H1 (cell line): ENCODE measurements around the gene UNK. TPM values are rescaled to one million over a fixed set of nuclear protein-coding genes. Genes with fewer than 3 reads are reported as not detected.

Experiments
- CTCF ChIA-PET: fragments of 300-600 bp; sonication (Branson Sonifier 250); formaldehyde crosslinking; loops from one replicate; lab custom pipeline; 2021; ENCODE audit not compliant: partially characterized antibody; lab: Charles Lee
- POLR2A ChIA-PET: fragments of 300-600 bp; sonication (Branson Sonifier 250); formaldehyde crosslinking; loops from one replicate; lab custom pipeline; 2021; ENCODE audit warnings: inconsistent platforms; ENCODE audit not compliant: partially characterized antibody; lab: Charles Lee
- DNase-seq, 2 experiments: peaks; one replicate each; pipeline versions ENCODE4 v3.0.0 to v3.0.0-alpha.2; 2010 to 2022; ENCODE audit warnings: low spot score in 2 of 2, low read depth in 1 of 2, mixed read lengths in 1 of 2
- FAIRE-seq: peaks from 2 replicates; lab custom pipeline; 2011; peaks lifted over from hg19 to GRCh38; lab: Jason Lieb, UNC
- H2AFZ ChIP-seq: 2 replicates; pipeline ENCODE4 v1.8.1; 2012; ENCODE audit warnings: low read length, inconsistent platforms
- H2AK5ac ChIP-seq: 2 replicates; pipeline ENCODE4 v1.6.1; 2013; ENCODE audit warnings: low read depth, low read length
- H2BK120ac ChIP-seq: replicated peaks from 2 replicates; pipeline ENCODE3; 2013; ENCODE audit warnings: low read depth, low read length, inconsistent platforms
- H2BK12ac ChIP-seq: 2 replicates; pipeline ENCODE4 v1.6.1; 2013; ENCODE audit warnings: low read depth, low read length
- H2BK15ac ChIP-seq: 2 replicates; pipeline ENCODE4 v1.6.1; 2013; ENCODE audit warnings: low read length
- H2BK20ac ChIP-seq: 2 replicates; pipeline ENCODE4 v1.6.1; 2013; ENCODE audit warnings: low read length
- H2BK5ac ChIP-seq: 2 replicates; pipeline ENCODE4 v1.6.1; 2013; ENCODE audit warnings: low read depth, low read length
- H3K14ac ChIP-seq: 2 replicates; pipeline ENCODE4 v1.6.1; 2013; ENCODE audit warnings: inconsistent platforms; ENCODE audit not compliant: insufficient read length
- H3K18ac ChIP-seq: 2 replicates; pipeline ENCODE4 v1.6.1; 2013; ENCODE audit warnings: low read length; ENCODE audit errors: extremely low read depth
- H3K23ac ChIP-seq: 2 replicates; pipeline ENCODE4 v1.6.1; 2013; ENCODE audit warnings: inconsistent platforms; ENCODE audit not compliant: insufficient read length
- H3K23me2 ChIP-seq: 2 replicates; pipeline ENCODE4 v1.6.1; 2013; ENCODE audit warnings: low read depth, low read length
- H3K27ac ChIP-seq: 2 replicates; pipeline ENCODE4 v1.6.1; 2011; ENCODE audit warnings: low read depth, low read length, inconsistent platforms
- H3K27me3 ChIP-seq, 4 experiments: replicated peaks in 1 of 4; 1 replicate in 1 of 4; 2 replicates in 3 of 4; pipeline versions ENCODE4 v1.6.1 to v1.8.1; 2011 to 2013; ENCODE audit warnings: low read length in 3 of 4, mild to moderate bottlenecking in 3 of 4, inconsistent platforms in 2 of 4, mixed read lengths in 2 of 4, moderate library complexity in 1 of 4; ENCODE audit not compliant: control insufficient read depth in 3 of 4, insufficient read depth in 3 of 4; ENCODE audit errors: extremely low read depth in 1 of 4
- H3K36me3 ChIP-seq, 4 experiments: 2 replicates each; pipeline versions ENCODE4 v1.6.1 to v1.8.1; 2011 to 2013; ENCODE audit warnings: mild to moderate bottlenecking in 4 of 4, low read length in 3 of 4, moderate library complexity in 2 of 4, control low read depth in 1 of 4, inconsistent platforms in 1 of 4; ENCODE audit not compliant: insufficient read depth in 4 of 4, control insufficient read depth in 2 of 4
- H3K4ac ChIP-seq: replicated peaks from 2 replicates; pipeline ENCODE3; 2013; ENCODE audit warnings: low read length, low read depth, mixed read lengths, inconsistent platforms; ENCODE audit not compliant: insufficient read length
- H3K4me1 ChIP-seq, 4 experiments: replicated peaks in 1 of 4; 1 replicate in 1 of 4; 2 replicates in 3 of 4; pipeline versions ENCODE4 v1.6.1 to v1.8.1; 2011 to 2013; ENCODE audit warnings: low read length in 3 of 4, inconsistent platforms in 2 of 4, mixed read lengths in 1 of 4; ENCODE audit not compliant: insufficient read depth in 4 of 4, control insufficient read depth in 3 of 4
- H3K4me2 ChIP-seq, 2 experiments: 2 replicates each; pipeline versions ENCODE4 v1.6.1 to v1.8.1; 2011 to 2013; ENCODE audit warnings: low read depth in 2 of 2, low read length in 2 of 2, control low read depth in 1 of 2, inconsistent platforms in 1 of 2, mild to moderate bottlenecking in 1 of 2; ENCODE audit not compliant: insufficient read depth in 1 of 2
- H3K4me3 ChIP-seq, 4 experiments: fragments of 200-600, 300-600 bp in 1 of 4; sonication (generic), shearing (Covaris generic), sonication (Bioruptor Twin) in 1 of 4; 2 replicates each; pipeline versions ENCODE4 v1.5.1 to v1.8.1; 2011 to 2016; ENCODE audit warnings: low read length in 4 of 4, low read depth in 3 of 4, control low read depth in 2 of 4, inconsistent platforms in 2 of 4, mild to moderate bottlenecking in 2 of 4, mixed read lengths in 1 of 4, moderate library complexity in 1 of 4; ENCODE audit not compliant: insufficient read depth in 2 of 4; ENCODE audit errors: extremely low read depth in 1 of 4
- H3K56ac ChIP-seq: replicated peaks from 2 replicates; pipeline ENCODE3; 2013; ENCODE audit warnings: low read depth, mild to moderate bottlenecking, mixed read lengths, low read length, inconsistent platforms; ENCODE audit not compliant: insufficient read length
- H3K79me1 ChIP-seq: 2 replicates; pipeline ENCODE4 v1.6.1; 2013; ENCODE audit warnings: low read depth, low read length, control low read depth
- H3K79me2 ChIP-seq, 2 experiments: 2 replicates each; pipeline versions ENCODE4 v1.6.1 to v1.8.1; 2012 to 2013; ENCODE audit warnings: low read length in 2 of 2, mild to moderate bottlenecking in 2 of 2, inconsistent platforms in 1 of 2; ENCODE audit not compliant: insufficient read depth in 2 of 2, control insufficient read depth in 1 of 2
- H3K9ac ChIP-seq, 4 experiments: replicated peaks in 1 of 4; 1 replicate in 1 of 4; 2 replicates in 3 of 4; pipeline versions ENCODE4 v1.6.1 to v1.8.1; 2011 to 2013; ENCODE audit warnings: low read depth in 3 of 4, low read length in 3 of 4, control low read depth in 2 of 4, mild to moderate bottlenecking in 2 of 4, moderate library complexity in 2 of 4, inconsistent platforms in 1 of 4; ENCODE audit errors: extremely low read depth in 1 of 4
- H3K9me3 ChIP-seq, 2 experiments: 2 replicates each; pipeline versions ENCODE4 v1.6.1 to v1.8.1; 2012 to 2013; ENCODE audit warnings: mild to moderate bottlenecking in 2 of 2, moderate library complexity in 2 of 2, control low read depth in 1 of 2, inconsistent platforms in 1 of 2, low read depth in 1 of 2, low read length in 1 of 2, mixed read lengths in 1 of 2; ENCODE audit not compliant: insufficient read depth in 2 of 2
- H4K20me1 ChIP-seq, 2 experiments: replicated peaks in 1 of 2; 2 replicates each; pipeline versions ENCODE3 to v1.8.1; 2011 to 2013; ENCODE audit warnings: inconsistent platforms in 2 of 2, low read length in 2 of 2, mild to moderate bottlenecking in 1 of 2; ENCODE audit not compliant: insufficient read depth in 2 of 2, control insufficient read depth in 1 of 2
- H4K5ac ChIP-seq: 2 replicates; pipeline ENCODE4 v1.6.1; 2013; ENCODE audit warnings: low read length, low read depth, mixed read lengths, inconsistent platforms; ENCODE audit not compliant: insufficient read length
- H4K8ac ChIP-seq: 2 replicates; pipeline ENCODE4 v1.8.0; 2013; ENCODE audit warnings: mild to moderate bottlenecking, moderate library complexity, low read length, inconsistent platforms; ENCODE audit not compliant: insufficient read depth; ENCODE audit errors: extremely low read depth
- H4K91ac ChIP-seq: replicated peaks from 2 replicates; pipeline ENCODE3; 2013; ENCODE audit warnings: low read length, mixed read lengths, inconsistent platforms; ENCODE audit not compliant: insufficient read length
- CBX5 ChIP-seq: fragments of 300-800, 300-1000 bp; sonication (generic); IDR thresholded peaks from 2 replicates; pipeline ENCODE4 v1.7.1; 2016; ENCODE audit warnings: antibody characterized with exemption, low read length, low read depth
- HDAC2 ChIP-seq, 2 experiments: fragments of 300-600 bp in 1 of 2; sonication (generic) in 1 of 2; IDR thresholded peaks; 2 replicates each; pipeline ENCODE4 v1.6.1; 2011 to 2012; ENCODE audit warnings: low read depth in 2 of 2, low read length in 2 of 2, mild to moderate bottlenecking in 2 of 2, moderate library complexity in 2 of 2, borderline replicate concordance in 1 of 2, inconsistent platforms in 1 of 2
- WGBS, 2 experiments: shearing (Covaris generic) in 1 of 2; methylation state at CpG; one replicate each; pipeline versions ENCODE4 v1.1.6 to v1.1.7; 2013 to 2015; ENCODE audit warnings: low lambda C conversion rate in 2 of 2, mixed read lengths in 2 of 2, inconsistent platforms in 1 of 2, low coverage in 1 of 2, missing lambda C conversion rate in 1 of 2; ENCODE audit not compliant: insufficient replicate concordance in 2 of 2, insufficient coverage in 1 of 2, insufficient read length in 1 of 2; ENCODE audit errors: extremely low coverage in 1 of 2, missing lambda C conversion rate in 1 of 2; 5-methylcytosine and 5-hydroxymethylcytosine counted together
- polyA plus RNA-seq, 7 experiments: library from polyadenylated mRNA; depleted of rRNA in 3 of 7; stranded (reverse) in 5 of 7; unstranded in 2 of 7; fragments of >200 nt in 5 of 7; fragments of 200-250 nt in 2 of 7; gene quantifications; 1 replicate in 5 of 7; 2 replicates in 1 of 7; 4 replicates in 1 of 7; pipeline versions ENCODE4 v1.2.1 to v1.2.3, GENCODE V29; 2011 to 2013; ENCODE audit warnings: missing spikeins in 2 of 7, mixed read lengths in 2 of 7
- total RNA-seq: library from RNA; stranded (reverse); fragmentation: NEBNext Ultra II Directional; extraction: Animal tissue kit (Norgen Biotek cat#: 25700); gene quantifications from 2 replicates; pipeline ENCODE4 v1.2.1, GENCODE V29; 2021

Gene UNK
- total and polyA plus RNA-seq, 2 of the 8 experiments (the other 6 are each of a cell fraction or from before 2014, with no cell fraction given) = 24.2 to 33.3 TPM

GRCh38 chr17:75795820-75796607 is 11.4 kb downstream of the UNK start:
- no peak overlapping the region for H4K8ac ChIP-seq

More at GRCh38 chr17:75795820-75796607, 11.4 kb downstream of the UNK start:
- H2BK5ac ChIP-seq = no peak overlapping the region
- no peak overlapping the region for H3K14ac ChIP-seq
- H4K20me1 ChIP-seq = peaks cover 2 to 24% of the 10 kb centered on the region in 2 experiments
- WGBS, 2 experiments = 94% methylated on average over 8 of the region's 8 CpGs; no CpG with 5 or more reads in 1 of the 2 experiments
- no peaks in the 10 kb centered on the region for H3K27me3 ChIP-seq
- H3K4me2 ChIP-seq = no peak overlapping the region
- H3K79me2 ChIP-seq = peaks cover 0 to 53% of the 10 kb centered on the region in 2 experiments; a peak in 2 of 4 replicates
- H2BK15ac ChIP-seq = no peak overlapping the region
- no peak overlapping the region for H2AK5ac ChIP-seq
- no peak overlapping the region for H3K9ac ChIP-seq
- H2BK20ac ChIP-seq = no peak overlapping the region
- H3K4me1 ChIP-seq = no peaks in the 10 kb centered on the region
- CTCF ChIA-PET = interaction anchor here (0.6 to 3.8 kb wide), 12 partner anchors 9 to 150 kb away, joined by 3 to 18 read pairs (median 4); partner anchors contain the start of gene GALK1
- FAIRE-seq (no peak), DNase-seq (no peak)
- POLR2A ChIA-PET = interaction anchor here (0.6 to 6.6 kb wide), 7 partner anchors 10 to 21 kb away, joined by 3 to 52 read pairs (median 4); partner anchors contain the start of gene UNK
- H2BK120ac ChIP-seq = no peak overlapping the region
- no peak overlapping the region for H3K56ac ChIP-seq
- H3K9me3 ChIP-seq = no peaks in the 10 kb centered on the region
- H3K4ac ChIP-seq = no peak overlapping the region
- peaks cover 8% of the 10 kb centered on the region for H3K79me1 ChIP-seq
- H3K18ac ChIP-seq = no peak overlapping the region
- H2AFZ ChIP-seq = no peak overlapping the region
- no peak overlapping the region for H4K91ac ChIP-seq
- H3K23ac ChIP-seq = no peak overlapping the region
- H3K27ac ChIP-seq = no peak overlapping the region
- no peak overlapping the region for H4K5ac ChIP-seq
- no peak overlapping the region for H3K4me3 ChIP-seq
- no peak for TF ChIP-seq CBX5
- TF ChIP-seq HDAC2 (IDR thresholded peaks at IDR 0.05; ENCODE audit: borderline replicate concordance in 1 of 2, low read depth in 2 of 2, low read length in 2 of 2) = no peak
- no peak overlapping the region for H2BK12ac ChIP-seq
- no peaks in the 10 kb centered on the region for H3K23me2 ChIP-seq
- H3K36me3 ChIP-seq = peaks cover 4 to 32% (median 20%) of the 10 kb centered on the region in 4 experiments; a peak in 7 of 8 replicates
